NCI-H1930 (cell line): Measurements from ENCODE around the gene CARMIL1.

Source experiments
- DNase-seq, 2 experiments: peaks; one replicate each; lab custom pipeline; 2025; lab: John Stamatoyannopoulos, UW

Gene CARMIL1

DNA sequence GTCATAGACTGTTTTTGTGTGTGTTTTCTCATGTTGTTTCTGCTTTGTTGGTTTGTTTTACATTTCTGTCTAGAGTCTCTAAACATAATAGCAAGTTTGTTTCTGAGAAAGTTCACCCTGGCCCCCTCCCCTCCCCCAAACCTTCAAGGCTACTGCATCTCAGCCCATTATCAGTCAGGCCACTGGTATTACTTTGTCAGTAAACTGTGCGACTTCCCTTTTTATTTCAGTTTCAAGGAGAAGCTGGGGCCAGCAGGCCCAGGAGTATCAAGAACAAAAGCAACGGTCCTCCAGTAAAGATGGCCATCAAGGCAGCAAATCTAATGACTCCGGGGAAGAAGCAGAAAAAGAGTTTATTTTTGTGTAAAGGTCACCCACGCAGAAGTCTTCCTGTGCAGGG is 340.0 kb downstream of the CARMIL1 start:
- DNase-seq, result no peak

DNA sequence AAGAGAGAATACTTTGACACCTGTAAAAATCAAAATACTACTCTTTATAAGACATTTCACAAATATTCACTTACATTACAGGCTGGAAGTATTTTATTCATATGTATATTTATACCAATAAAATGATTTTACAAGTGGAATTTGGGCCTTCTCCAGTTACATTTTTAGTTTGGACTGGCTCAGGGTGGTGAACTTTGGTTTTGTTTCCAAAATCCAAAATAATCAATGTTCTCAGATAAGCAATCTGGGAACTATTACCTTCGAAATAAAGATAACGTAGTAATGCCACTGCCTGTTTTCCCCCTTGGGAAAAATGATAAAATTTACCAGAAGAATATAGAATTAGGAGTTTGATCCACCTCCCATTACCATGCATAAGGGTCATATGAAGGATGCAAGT is 341.2 kb downstream of the CARMIL1 start:
- no peak for DNase-seq

DNA sequence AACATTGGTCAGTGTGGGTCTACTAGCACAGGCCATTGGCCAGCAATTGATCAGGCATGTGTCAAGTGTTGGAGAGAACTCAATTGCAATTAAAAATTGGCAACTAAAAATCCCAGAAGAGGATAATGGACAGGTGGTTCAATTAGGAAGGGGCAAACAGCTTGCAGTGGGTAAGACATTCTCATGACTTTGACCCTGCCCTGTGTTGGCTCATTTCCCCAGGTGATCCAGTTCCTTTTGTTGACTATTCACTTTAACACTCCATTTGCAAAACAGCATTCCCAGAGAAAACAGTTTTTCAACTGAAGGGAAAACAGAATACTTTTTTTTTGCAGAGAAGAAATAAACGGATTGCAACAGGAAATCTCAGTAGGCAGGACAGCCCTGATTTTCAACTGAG is 343.9 kb downstream of the CARMIL1 start:
- DNase-seq, result no peak

GRCh38 chr6:25623879-25624278 is 344.7 kb downstream of the CARMIL1 start:
- DNase-seq, result no peak

DNA sequence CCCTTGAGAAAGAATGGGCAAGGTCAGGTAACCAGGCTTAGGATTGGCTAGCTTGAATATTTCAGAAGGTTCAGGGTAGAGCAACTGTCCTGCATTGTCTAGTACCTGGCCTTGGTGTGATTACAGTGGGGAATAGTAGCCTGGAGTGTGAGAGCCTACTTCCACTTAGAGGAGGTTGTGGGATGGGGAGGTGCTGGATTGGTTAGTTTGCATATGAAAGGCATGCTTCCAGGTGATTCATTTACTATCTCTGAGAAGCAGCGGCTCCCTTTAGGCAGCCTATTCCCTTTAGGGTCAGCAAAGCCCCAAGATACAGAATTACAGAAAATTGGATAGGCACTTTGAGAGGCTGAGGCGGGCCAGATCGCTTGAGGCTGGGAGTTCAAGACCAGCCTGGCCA is 347.8 kb downstream of the CARMIL1 start:
- DNase-seq, result no peak

- DNase-seq, result peak; percentile 90
These were observed 349.5 kb downstream of the CARMIL1 start for GRCh38 chr6:25628471-25629197.

- DNase-seq, result peak; percentile 90
These were observed 350.0 kb downstream of the CARMIL1 start for GRCh38 chr6:25629198-25629576.

DNA sequence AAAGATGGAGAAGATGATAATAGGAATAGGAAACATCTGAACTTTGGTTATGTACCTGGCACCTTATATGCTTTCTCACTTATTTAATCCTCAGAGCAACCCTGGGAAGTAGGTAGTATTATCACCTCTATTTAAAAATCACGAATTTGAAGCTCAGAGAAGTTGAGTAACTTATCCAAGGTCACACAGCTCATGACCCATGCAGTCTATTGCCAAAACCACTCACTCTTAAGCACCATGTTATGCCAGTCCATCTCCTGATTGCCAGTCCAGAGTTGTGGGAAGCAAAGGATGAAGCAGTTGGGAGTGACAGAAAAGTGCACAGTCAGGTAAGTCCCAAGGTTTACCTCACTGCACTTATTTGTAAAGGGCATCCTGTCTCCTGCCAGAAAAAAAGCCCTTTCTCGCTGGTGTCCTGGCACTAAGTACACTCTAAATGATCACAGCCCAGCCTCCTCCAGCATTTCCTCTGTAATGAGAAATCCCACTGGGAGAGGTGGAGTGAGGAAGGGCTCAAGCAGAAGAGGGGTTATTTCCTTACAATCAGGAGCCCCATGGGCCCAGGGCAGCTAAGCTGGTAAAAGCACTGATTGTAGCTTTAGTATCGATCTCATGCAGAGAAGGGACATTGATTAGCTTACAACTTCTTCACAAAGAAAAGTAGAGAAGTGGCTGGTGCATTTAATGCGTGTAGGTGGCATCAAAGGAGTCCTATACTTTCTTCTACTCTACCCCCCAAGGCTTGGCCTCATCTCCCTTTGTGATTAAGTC is 351.5 kb downstream of the CARMIL1 start:
- no peak for DNase-seq

DNA sequence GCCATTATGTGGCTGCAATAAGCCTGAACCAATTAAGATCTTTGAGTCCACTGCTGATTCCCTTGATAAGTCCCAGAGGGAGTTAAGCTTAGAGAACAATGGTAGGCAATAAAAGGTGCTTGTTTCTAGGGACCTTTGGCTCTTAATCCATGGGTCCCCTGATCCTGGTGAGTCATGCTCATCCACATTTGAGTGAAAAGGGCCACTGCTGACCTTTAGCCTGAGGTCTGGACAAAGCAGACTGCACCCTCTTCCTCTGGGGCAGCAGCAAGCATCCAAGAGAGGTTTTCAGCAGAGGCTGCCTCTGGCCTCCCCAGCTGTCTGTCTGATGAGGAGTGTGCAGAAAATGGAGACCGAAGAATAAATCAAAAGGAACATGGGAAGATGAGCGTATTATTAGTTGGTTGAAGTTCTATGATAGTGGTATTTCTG is 356.7 kb downstream of the CARMIL1 start:
- DNase-seq, result peak in 1 of 2 experiments; percentile 24

GRCh38 chr6:25637211-25637610 is 358.0 kb downstream of the CARMIL1 start:
- DNase-seq, result no peak

DNA sequence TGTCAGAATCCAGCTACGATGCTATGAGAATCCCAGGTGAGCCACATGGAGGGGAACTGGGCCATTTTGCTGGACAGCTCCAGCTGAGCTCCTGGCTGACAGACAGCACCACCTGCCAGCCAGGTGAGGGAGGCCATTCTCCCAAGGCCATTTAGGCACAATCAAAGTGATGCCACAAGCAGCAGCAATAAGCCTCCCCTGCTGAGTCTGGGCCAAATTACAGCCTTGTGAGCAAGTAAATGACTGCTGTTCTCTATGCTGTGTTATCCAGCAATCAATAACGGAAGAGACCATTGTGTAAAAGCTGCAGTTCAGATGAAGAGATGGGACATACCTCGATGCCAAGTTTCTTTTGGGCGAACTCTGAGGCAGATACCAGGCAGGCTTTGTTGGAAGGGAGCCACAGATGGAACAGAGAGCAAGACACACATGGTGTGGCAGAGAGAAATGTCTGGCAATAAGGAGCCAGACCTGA is 358.8 kb downstream of the CARMIL1 start:
- peak; percentile 69 to 80 for DNase-seq

- DNase-seq, result no peak
These were observed 360.5 kb downstream of the CARMIL1 start for GRCh38 chr6:25639653-25640052.

GRCh38 chr6:25640446-25640845 is 361.3 kb downstream of the CARMIL1 start:
- no peak for DNase-seq

DNA sequence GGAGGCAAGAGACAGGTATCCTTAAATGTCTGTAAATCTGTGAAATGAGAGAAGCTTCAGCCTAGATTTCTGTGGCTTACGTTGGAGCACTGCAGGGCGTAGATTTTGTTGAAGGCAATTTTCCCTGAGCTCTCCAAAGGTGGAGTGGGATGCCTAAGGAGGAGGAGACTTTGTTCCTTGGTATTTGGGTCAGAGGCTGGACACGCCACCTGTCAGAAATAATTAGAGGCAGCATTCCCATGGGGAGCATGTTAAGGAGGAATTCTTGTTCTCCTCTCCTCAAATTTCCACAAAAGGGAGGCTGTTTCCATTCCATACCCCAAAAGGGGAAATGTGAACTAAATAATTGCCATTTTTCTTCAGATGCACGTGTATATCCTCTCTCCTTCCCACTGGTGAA is 361.7 kb downstream of the CARMIL1 start:
- DNase-seq, result no peak

DNA sequence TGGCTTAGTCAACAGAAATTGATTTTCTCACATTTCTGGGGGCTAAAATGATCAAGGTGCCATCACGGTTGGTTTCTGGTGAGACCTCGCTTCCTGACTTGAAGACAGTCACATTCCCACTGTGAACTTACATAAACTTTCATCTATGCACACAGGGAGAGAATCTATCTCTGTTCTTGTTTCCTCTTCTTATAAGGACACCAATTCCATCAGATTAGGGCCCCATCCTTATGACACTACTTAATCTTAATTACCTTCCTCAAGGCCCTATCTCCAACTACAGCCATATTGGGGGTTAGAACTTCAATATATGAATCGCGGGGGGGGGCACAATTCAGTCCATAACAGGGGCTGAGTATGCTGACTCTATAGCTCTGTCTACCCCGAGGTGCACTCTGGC is 362.2 kb downstream of the CARMIL1 start:
- DNase-seq, result no peak

GRCh38 chr6:25641940-25642666 is 362.9 kb downstream of the CARMIL1 start:
- no peak for DNase-seq

DNA sequence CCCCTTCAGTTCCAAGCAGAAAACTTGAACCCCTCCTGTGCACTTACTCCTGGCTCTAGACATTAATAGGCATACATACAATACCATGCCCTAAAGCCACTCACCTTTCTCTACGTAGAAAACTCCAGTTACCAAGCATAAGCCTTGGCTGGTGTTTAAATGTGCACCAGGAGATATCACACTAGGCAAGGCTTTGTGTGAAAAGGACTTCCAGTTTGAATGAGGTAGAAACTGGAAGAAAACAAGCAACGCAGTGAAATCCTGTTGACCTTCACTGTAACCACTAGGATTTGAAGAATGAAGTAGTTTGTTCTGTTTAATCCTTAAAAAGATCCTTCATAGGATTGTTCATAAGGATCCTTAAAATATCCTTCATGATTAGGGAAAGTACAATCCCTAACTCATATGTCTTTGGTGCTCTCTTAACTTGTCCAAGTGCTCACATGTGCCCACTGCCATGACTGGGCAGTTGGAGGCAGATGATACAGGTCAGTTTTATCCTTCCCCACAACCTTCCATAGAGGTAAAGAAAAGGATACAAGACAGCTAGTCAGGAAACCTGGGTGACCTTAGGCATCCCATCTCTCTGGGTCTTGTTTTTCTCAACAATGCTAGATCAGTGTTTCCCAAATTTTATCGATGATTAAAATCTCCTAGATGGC is 363.6 kb downstream of the CARMIL1 start:
- no peak for DNase-seq

GRCh38 chr6:25645916-25646315 is 366.7 kb downstream of the CARMIL1 start:
- DNase-seq, result no peak

DNA sequence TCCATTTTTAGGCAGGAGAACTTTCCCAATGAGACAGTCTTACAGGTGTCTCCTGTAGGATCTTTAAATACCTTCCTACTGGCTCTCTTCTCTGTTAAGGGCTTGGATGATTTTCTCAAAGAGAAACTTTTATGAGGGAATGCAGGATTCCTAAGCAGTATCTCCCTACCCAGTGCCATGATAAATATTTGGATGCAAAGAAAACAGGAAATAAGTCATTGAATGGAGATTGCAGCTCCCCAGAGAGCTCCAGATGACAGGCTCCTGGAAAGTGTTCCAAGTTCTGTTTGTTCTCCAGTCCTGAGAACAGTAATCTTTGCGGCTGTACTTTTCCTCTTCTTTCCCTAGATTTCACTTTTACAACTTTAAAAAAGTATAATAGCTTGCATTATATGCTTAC is 370.4 kb downstream of the CARMIL1 start:
- DNase-seq, result no peak

DNA sequence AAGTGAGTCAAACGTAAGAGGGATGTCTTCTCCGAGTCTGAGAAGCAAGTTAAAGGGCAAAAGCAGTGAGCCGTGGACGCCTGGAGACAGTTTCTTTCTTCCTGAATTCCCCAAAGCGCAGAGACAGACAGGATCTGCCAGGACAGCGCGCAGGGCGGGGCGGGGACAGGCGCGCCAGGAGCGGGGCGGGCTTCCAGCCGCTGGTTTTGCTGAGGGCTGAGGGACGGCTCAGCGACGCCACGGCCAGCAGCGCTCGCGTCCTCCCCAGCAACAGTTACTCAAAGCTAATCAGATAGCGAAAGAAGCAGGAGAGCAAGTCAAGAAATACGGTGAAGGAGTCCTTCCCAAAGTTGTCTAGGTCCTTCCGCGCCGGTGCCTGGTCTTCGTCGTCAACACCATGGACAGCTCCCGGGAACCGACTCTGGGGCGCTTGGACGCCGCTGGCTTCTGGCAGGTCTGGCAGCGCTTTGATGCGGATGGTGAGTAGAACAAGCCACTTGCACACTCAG is 372.9 kb downstream of the CARMIL1 start, which contains the start of gene SCGN:
Gene SCGN, plus strand, starts transcription at position 209 of the 509 bp plus-strand sequence. Its CDS starts 189 bp downstream, at position 398.
- peak in 1 of 2 experiments; percentile 21 for DNase-seq

- DNase-seq, result no peak
These were observed 376.5 kb downstream of the CARMIL1 start for GRCh38 chr6:25655723-25656122.
